Gastroesophageal sphincter (tissue), 3 donors: ENCODE results near the gene BABAM1.

Experiments used
- EP300 ChIP-seq: sonication (generic); formaldehyde crosslinking; IDR thresholded peaks from one replicate; pipeline ENCODE4 v1.6.1; 2017; ENCODE audit warnings: antibody characterized with exemption, mild to moderate bottlenecking
- TF ChIP-seq, protein P1 (sequence below), 4 experiments: fragments of 200-600 bp in 2 of 4; fragments of 450-650 bp in 2 of 4; sonication (generic) in 1 of 4; IDR thresholded peaks; one replicate each; pipeline ENCODE4 v1.5.1; 2017 to 2019; ENCODE audit warnings: antibody characterized with exemption in 4 of 4, mild to moderate bottlenecking in 2 of 4, moderate library complexity in 2 of 4

DNA sequence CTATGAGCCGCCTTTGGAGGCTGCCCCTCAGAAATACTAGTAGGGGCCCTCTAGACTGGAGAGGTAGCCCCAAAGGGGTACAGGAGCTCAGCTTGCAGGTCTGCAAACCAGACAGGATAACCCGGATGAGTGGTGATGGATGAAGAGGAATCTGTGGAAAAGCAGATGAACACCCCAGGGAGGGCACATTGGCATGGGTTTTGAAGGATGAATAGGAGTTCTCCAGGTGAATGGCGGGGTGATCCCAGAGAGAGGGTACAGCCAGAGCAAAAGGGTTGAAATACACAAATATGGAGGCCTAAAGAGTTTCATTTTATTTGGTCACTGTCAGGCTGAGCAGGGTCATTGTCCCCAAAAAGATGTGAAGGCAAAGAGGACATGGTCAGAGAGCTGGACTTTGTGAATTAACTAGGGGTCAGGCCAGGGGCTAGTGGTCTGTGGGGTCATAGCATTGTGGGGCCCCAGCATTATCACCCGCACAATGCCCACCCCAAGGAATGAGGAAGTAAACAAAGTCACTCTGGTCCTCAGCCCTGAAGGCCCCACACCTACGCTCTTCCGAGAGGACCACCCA, 26.3 kb upstream of the BABAM1 start:
- no peak for TF ChIP-seq EP300
- TF ChIP-seq, protein P1, sequence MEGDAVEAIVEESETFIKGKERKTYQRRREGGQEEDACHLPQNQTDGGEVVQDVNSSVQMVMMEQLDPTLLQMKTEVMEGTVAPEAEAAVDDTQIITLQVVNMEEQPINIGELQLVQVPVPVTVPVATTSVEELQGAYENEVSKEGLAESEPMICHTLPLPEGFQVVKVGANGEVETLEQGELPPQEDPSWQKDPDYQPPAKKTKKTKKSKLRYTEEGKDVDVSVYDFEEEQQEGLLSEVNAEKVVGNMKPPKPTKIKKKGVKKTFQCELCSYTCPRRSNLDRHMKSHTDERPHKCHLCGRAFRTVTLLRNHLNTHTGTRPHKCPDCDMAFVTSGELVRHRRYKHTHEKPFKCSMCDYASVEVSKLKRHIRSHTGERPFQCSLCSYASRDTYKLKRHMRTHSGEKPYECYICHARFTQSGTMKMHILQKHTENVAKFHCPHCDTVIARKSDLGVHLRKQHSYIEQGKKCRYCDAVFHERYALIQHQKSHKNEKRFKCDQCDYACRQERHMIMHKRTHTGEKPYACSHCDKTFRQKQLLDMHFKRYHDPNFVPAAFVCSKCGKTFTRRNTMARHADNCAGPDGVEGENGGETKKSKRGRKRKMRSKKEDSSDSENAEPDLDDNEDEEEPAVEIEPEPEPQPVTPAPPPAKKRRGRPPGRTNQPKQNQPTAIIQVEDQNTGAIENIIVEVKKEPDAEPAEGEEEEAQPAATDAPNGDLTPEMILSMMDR (IDR thresholded peaks at IDR 0.05), result no peak
